ENCODE results near the gene DENND1B.

GRCh38 chr1:197544130-197544529 lies 231.2 kb downstream of the DENND1B start:
- TF ChIP-seq, protein P1, sequence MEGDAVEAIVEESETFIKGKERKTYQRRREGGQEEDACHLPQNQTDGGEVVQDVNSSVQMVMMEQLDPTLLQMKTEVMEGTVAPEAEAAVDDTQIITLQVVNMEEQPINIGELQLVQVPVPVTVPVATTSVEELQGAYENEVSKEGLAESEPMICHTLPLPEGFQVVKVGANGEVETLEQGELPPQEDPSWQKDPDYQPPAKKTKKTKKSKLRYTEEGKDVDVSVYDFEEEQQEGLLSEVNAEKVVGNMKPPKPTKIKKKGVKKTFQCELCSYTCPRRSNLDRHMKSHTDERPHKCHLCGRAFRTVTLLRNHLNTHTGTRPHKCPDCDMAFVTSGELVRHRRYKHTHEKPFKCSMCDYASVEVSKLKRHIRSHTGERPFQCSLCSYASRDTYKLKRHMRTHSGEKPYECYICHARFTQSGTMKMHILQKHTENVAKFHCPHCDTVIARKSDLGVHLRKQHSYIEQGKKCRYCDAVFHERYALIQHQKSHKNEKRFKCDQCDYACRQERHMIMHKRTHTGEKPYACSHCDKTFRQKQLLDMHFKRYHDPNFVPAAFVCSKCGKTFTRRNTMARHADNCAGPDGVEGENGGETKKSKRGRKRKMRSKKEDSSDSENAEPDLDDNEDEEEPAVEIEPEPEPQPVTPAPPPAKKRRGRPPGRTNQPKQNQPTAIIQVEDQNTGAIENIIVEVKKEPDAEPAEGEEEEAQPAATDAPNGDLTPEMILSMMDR (IDR thresholded peaks at IDR 0.05) = no peak
- TF ChIP-seq POLR2A (IDR thresholded peaks at IDR 0.05) = no peak
